WERI-Rb-1 (cell line): ENCODE measurements around the gene MLH3.

Experiments
- DNase-seq: peaks from one replicate; pipeline ENCODE4 v3.0.0-alpha.2; 2020
- H3K27ac ChIP-seq: fragments of 250-450 bp; sonication (Bioruptor Pico); 2 replicates; pipeline ENCODE4 v1.5.1; 2020; ENCODE audit warnings: mild to moderate bottlenecking, moderate library complexity
- H3K27me3 ChIP-seq: fragments of 250-450 bp; sonication (Bioruptor Pico); 2 replicates; pipeline ENCODE4 v1.5.1; 2021; ENCODE audit warnings: mild to moderate bottlenecking, low read depth, moderate library complexity; ENCODE audit not compliant: insufficient read depth, severe bottlenecking
- H3K36me3 ChIP-seq: fragments of 250-450 bp; sonication (Bioruptor Pico); 2 replicates; pipeline ENCODE4 v1.5.1; 2020; ENCODE audit warnings: mild to moderate bottlenecking, moderate library complexity
- H3K4me3 ChIP-seq: 2 replicates; pipeline ENCODE4 v1.5.1; 2011; ENCODE audit warnings: low read depth, mild to moderate bottlenecking, control low read depth, low read length
- H3K9me3 ChIP-seq: fragments of 250-450 bp; sonication (Bioruptor Pico); 2 replicates; pipeline ENCODE4 v1.5.1; 2021; ENCODE audit warnings: mild to moderate bottlenecking, moderate library complexity; ENCODE audit not compliant: severe bottlenecking
- CTCF ChIP-seq: IDR thresholded peaks from 2 replicates; pipeline ENCODE4 v1.5.1; 2011; ENCODE audit warnings: low read depth, mild to moderate bottlenecking, control low read depth, inconsistent platforms, low read length

The MLH3 gene

GRCh38 chr14:75041613-75042012 lies 9.7 kb downstream of the MLH3 start:
- H3K36me3 ChIP-seq, result peaks cover 14% of the 10 kb centered on the region

GRCh38 chr14:75040959-75041358 lies 10.3 kb downstream of the MLH3 start:
- H3K27me3 ChIP-seq, result no peaks in the 10 kb centered on the region
- no peak overlapping the region for H3K27ac ChIP-seq
- H3K4me3 ChIP-seq, result no peak overlapping the region
- DNase-seq, result no peak
- no peak for TF ChIP-seq CTCF
- peaks cover 14% of the 10 kb centered on the region for H3K36me3 ChIP-seq
- no peaks in the 10 kb centered on the region for H3K9me3 ChIP-seq

More at GRCh38 chr14:75041613-75042012, 9.7 kb downstream of the MLH3 start:
- TF ChIP-seq CTCF, result no peak
- H3K27me3 ChIP-seq, result no peaks in the 10 kb centered on the region
- H3K9me3 ChIP-seq, result no peaks in the 10 kb centered on the region
- DNase-seq, result no peak
- no peak overlapping the region for H3K27ac ChIP-seq
- H3K4me3 ChIP-seq, result no peak overlapping the region

GRCh38 chr14:75040507-75040906 lies 10.8 kb downstream of the MLH3 start:
- Histone ChIP-seq H3K27ac (no peak overlapping the region), H3K9me3 (no peaks in the 10 kb centered on the region)
- no peak for TF ChIP-seq CTCF

GRCh38 chr14:75032939-75033338 lies 18.3 kb downstream of the MLH3 start:
- no peak for DNase-seq
- peaks cover 24% of the 10 kb centered on the region for H3K36me3 ChIP-seq
- no peak for TF ChIP-seq CTCF
- no peaks in the 10 kb centered on the region for H3K27me3 ChIP-seq
- H3K9me3 ChIP-seq, result no peaks in the 10 kb centered on the region
- no peak overlapping the region for H3K27ac ChIP-seq
- no peak overlapping the region for H3K4me3 ChIP-seq

More at GRCh38 chr14:75040507-75040906, 10.8 kb downstream of the MLH3 start:
- no peak overlapping the region for H3K4me3 ChIP-seq
- H3K27me3 ChIP-seq, result no peaks in the 10 kb centered on the region
- DNase-seq, result no peak
- peaks cover 14% of the 10 kb centered on the region for H3K36me3 ChIP-seq

- Histone ChIP-seq H3K27ac (no peak overlapping the region), H3K9me3 (no peaks in the 10 kb centered on the region), H3K4me3 (no peak overlapping the region), H3K36me3 (peaks cover 27% of the 10 kb centered on the region), H3K27me3 (no peaks in the 10 kb centered on the region)
- no peak for DNase-seq
- TF ChIP-seq CTCF, result no peak
Observed at GRCh38 chr14:75030147-75030546, 21.1 kb downstream of the MLH3 start.

- H3K36me3 ChIP-seq, result peaks cover 33% of the 10 kb centered on the region
- H3K9me3 ChIP-seq, result no peaks in the 10 kb centered on the region
- no peak for TF ChIP-seq CTCF
- no peak overlapping the region for H3K4me3 ChIP-seq
- H3K27ac ChIP-seq, result no peak overlapping the region
- DNase-seq, result no peak
- no peaks in the 10 kb centered on the region for H3K27me3 ChIP-seq
Observed at GRCh38 chr14:75025876-75026275, 25.4 kb downstream of the MLH3 start.
